Fibroblast of lung (primary cell): ENCODE measurements around the gene LFNG. TPM values are rescaled to one million over a fixed set of nuclear protein-coding genes. Genes with fewer than 3 reads are reported as not detected.

Source experiments
- DNase-seq, 2 donors: peaks; one replicate each; pipeline versions ENCODE4 v3.0.0 to v3.0.0-alpha.2; 2010; ENCODE audit warnings: low read depth in 2 of 2
- H2AFZ ChIP-seq: 2 replicates; pipeline ENCODE4 v1.5.1; 2012; ENCODE audit warnings: low read length, control low read depth, inconsistent platforms
- H3K27ac ChIP-seq: 2 replicates; pipeline ENCODE4 v1.5.1; 2011; ENCODE audit warnings: low read length, control low read depth; ENCODE audit not compliant: insufficient read depth
- H3K27me3 ChIP-seq: 2 replicates; pipeline ENCODE4 v1.5.1; 2011; ENCODE audit warnings: mild to moderate bottlenecking, low read length; ENCODE audit not compliant: control insufficient read depth, insufficient read depth
- H3K36me3 ChIP-seq: 2 replicates; pipeline ENCODE4 v1.5.1; 2011; ENCODE audit warnings: low read length; ENCODE audit not compliant: control insufficient read depth, insufficient read depth
- H3K4me1 ChIP-seq: 2 replicates; pipeline ENCODE4 v1.5.1; 2011; ENCODE audit warnings: low read length; ENCODE audit not compliant: control insufficient read depth, insufficient read depth; ENCODE audit errors: extremely low read depth
- H3K4me2 ChIP-seq: 2 replicates; pipeline ENCODE4 v1.5.1; 2011; ENCODE audit warnings: low read length, control low read depth; ENCODE audit not compliant: insufficient read depth; ENCODE audit errors: extremely low read depth
- H3K4me3 ChIP-seq, 4 experiments: fragments of 200-600 bp in 1 of 4; sonication (generic) in 1 of 4; replicated peaks in 1 of 4; 2 replicates each; pipeline ENCODE4 v1.5.1; 2011 to 2016; ENCODE audit warnings: low read length in 4 of 4, low read depth in 3 of 4, mild to moderate bottlenecking in 3 of 4, control low read depth in 2 of 4, inconsistent platforms in 1 of 4, mixed read lengths in 1 of 4; ENCODE audit not compliant: insufficient read depth in 1 of 4; ENCODE audit errors: control extremely low read depth in 1 of 4
- H3K79me2 ChIP-seq: 2 replicates; pipeline ENCODE4 v1.5.1; 2012; ENCODE audit warnings: mild to moderate bottlenecking, low read length, inconsistent platforms; ENCODE audit not compliant: control insufficient read depth, insufficient read depth
- H3K9ac ChIP-seq: 2 replicates; pipeline ENCODE4 v1.5.1; 2011; ENCODE audit warnings: mild to moderate bottlenecking, low read length, control low read depth; ENCODE audit not compliant: insufficient read depth
- H3K9me3 ChIP-seq: 2 replicates; pipeline ENCODE4 v1.5.1; 2012; ENCODE audit warnings: low read depth, low read length; ENCODE audit not compliant: control insufficient read depth, insufficient read depth
- H4K20me1 ChIP-seq: 2 replicates; pipeline ENCODE4 v1.5.1; 2011; ENCODE audit warnings: low read length; ENCODE audit not compliant: control insufficient read depth, insufficient read depth; ENCODE audit errors: extremely low read depth
- CTCF ChIP-seq, 2 donors: IDR thresholded peaks in 1 of 2; conservative IDR thresholded peaks in 1 of 2; 1 replicate in 1 of 2; 2 replicates in 1 of 2; pipeline ENCODE4 v1.5.1; 2011 to 2012; ENCODE audit warnings: low read length in 2 of 2, control low read depth in 1 of 2, inconsistent platforms in 1 of 2, low read depth in 1 of 2, mild to moderate bottlenecking in 1 of 2
- EZH2 ChIP-seq: IDR thresholded peaks from 2 replicates; pipeline ENCODE4 v1.5.1; 2012; ENCODE audit warnings: low read length, control low read depth, mild to moderate bottlenecking; ENCODE audit errors: missing control alignments
- polyA plus RNA-seq, 2 donors: library from polyadenylated mRNA; depleted of rRNA in 1 of 2; stranded (reverse) in 1 of 2; unstranded in 1 of 2; fragments of >200 nt; gene quantifications; 2 replicates each; pipeline ENCODE4 v1.2.1, GENCODE V29; 2011 to 2012; ENCODE audit warnings: missing spikeins in 1 of 2
- total RNA-seq: library from RNA; depleted of rRNA; stranded (reverse); fragments of >200 nt; gene quantifications from 2 replicates; pipeline ENCODE4 v1.2.1, GENCODE V29; 2014

Gene LFNG
- total and polyA plus RNA-seq, 2 donors (not counting 1 experiment from before 2014, with no cell fraction given), result 0.33 to 3.5 TPM

- no peaks in the 10 kb centered on the region for H4K20me1 ChIP-seq
- H2AFZ ChIP-seq, result no peak overlapping the region
- no peaks in the 10 kb centered on the region for H3K79me2 ChIP-seq
- no peaks in the 10 kb centered on the region for H3K9me3 ChIP-seq
- H3K27ac ChIP-seq, result no peak overlapping the region
- H3K36me3 ChIP-seq, result no peaks in the 10 kb centered on the region
- H3K9ac ChIP-seq, result no peak overlapping the region
- H3K27me3 ChIP-seq, result peaks cover 6% of the 10 kb centered on the region
- DNase-seq, result peak in 1 of 2 donors; percentile 20
- H3K4me3 ChIP-seq, result no peak overlapping the region
- H3K4me2 ChIP-seq, result no peak overlapping the region
- no peak for TF ChIP-seq CTCF (conservative IDR thresholded peaks at IDR 0.05 in 1 of 2, IDR thresholded peaks at IDR 0.05 in 1 of 2; ENCODE audit: low read depth in 1 of 2, low read length in 2 of 2)
- no peak for TF ChIP-seq EZH2
- peaks cover 12% of the 10 kb centered on the region for H3K4me1 ChIP-seq
Measured at GRCh38 chr7:2482725-2483451, 36.7 kb upstream of the LFNG start.

- H3K27ac ChIP-seq, result no peak overlapping the region
- no peaks in the 10 kb centered on the region for H3K79me2 ChIP-seq
- H3K4me2 ChIP-seq, result no peak overlapping the region
- no peaks in the 10 kb centered on the region for H4K20me1 ChIP-seq
- no peaks in the 10 kb centered on the region for H3K9me3 ChIP-seq
- H3K36me3 ChIP-seq, result no peaks in the 10 kb centered on the region
- TF ChIP-seq CTCF (conservative IDR thresholded peaks at IDR 0.05 in 1 of 2, IDR thresholded peaks at IDR 0.05 in 1 of 2; ENCODE audit: low read depth in 1 of 2, low read length in 2 of 2) (no peak), EZH2 (no peak)
- H3K4me1 ChIP-seq, result peaks cover 11% of the 10 kb centered on the region
- no peak overlapping the region for H2AFZ ChIP-seq
- H3K27me3 ChIP-seq, result peaks cover 6% of the 10 kb centered on the region
- no peak overlapping the region for H3K4me3 ChIP-seq
- DNase-seq, result no peak
- no peak overlapping the region for H3K9ac ChIP-seq
Measured at GRCh38 chr7:2483494-2483893, 36.1 kb upstream of the LFNG start.

- peaks cover 8% of the 10 kb centered on the region for H3K4me1 ChIP-seq
- H3K27ac ChIP-seq, result no peak overlapping the region
- H3K79me2 ChIP-seq, result no peaks in the 10 kb centered on the region
- DNase-seq, result peak in 1 of 2 donors; percentile 20
- H3K9ac ChIP-seq, result no peak overlapping the region
- H3K4me2 ChIP-seq, result no peak overlapping the region
- no peaks in the 10 kb centered on the region for H4K20me1 ChIP-seq
- no peak for TF ChIP-seq CTCF (conservative IDR thresholded peaks at IDR 0.05 in 1 of 2, IDR thresholded peaks at IDR 0.05 in 1 of 2; ENCODE audit: low read depth in 1 of 2, low read length in 2 of 2)
- no peak for TF ChIP-seq EZH2
- peaks cover 3% of the 10 kb centered on the region for H3K27me3 ChIP-seq
- no peak overlapping the region for H3K4me3 ChIP-seq
- no peaks in the 10 kb centered on the region for H3K36me3 ChIP-seq
- H2AFZ ChIP-seq, result no peak overlapping the region
- H3K9me3 ChIP-seq, result no peaks in the 10 kb centered on the region
Measured at GRCh38 chr7:2484868-2485267, 34.7 kb upstream of the LFNG start.
